ENCODE data around the gene ADCY3.

DNA sequence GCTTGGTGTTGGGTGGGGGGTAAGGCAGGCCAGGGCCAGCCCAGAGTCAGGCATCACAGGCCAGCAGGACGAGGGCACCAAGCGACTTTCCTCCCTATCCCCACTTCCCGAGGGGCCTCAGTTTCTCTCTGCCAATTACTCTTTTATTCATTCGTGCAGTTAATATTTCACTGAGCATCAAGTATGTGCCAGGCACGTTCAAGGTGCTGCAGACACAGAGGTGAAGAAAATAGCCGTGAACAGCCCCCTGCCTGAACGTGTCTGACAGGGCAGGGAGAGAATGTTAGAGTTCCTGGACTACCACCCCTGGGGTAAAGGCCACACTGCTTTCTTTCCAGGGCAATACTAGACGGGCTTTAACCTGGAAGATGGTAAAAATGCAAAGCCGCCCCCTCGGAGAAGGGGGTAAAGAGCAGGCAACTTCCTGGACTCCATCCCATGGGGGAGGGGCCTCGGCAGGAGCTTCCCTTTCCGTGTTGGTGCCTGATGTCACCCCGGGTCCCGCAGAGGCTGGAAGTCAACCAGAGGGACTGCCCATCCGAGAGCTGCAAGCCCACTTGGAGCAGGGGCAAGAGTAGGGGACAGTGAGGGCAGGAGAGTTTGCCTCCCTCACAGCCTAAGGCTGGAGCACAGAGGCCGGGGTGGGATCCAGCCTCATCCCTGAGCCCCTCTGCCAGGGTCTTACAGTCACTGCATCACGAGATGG is 79.7 kb downstream of the ADCY3 start:
- TF ChIP-seq, protein P1, sequence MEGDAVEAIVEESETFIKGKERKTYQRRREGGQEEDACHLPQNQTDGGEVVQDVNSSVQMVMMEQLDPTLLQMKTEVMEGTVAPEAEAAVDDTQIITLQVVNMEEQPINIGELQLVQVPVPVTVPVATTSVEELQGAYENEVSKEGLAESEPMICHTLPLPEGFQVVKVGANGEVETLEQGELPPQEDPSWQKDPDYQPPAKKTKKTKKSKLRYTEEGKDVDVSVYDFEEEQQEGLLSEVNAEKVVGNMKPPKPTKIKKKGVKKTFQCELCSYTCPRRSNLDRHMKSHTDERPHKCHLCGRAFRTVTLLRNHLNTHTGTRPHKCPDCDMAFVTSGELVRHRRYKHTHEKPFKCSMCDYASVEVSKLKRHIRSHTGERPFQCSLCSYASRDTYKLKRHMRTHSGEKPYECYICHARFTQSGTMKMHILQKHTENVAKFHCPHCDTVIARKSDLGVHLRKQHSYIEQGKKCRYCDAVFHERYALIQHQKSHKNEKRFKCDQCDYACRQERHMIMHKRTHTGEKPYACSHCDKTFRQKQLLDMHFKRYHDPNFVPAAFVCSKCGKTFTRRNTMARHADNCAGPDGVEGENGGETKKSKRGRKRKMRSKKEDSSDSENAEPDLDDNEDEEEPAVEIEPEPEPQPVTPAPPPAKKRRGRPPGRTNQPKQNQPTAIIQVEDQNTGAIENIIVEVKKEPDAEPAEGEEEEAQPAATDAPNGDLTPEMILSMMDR (IDR thresholded peaks at IDR 0.05): no peak
- no peak for TF ChIP-seq ZFX (IDR thresholded peaks at IDR 0.05; ENCODE audit: borderline replicate concordance)
